GM12872 (cell line): ENCODE results near the gene HOXA4.

ENCODE experiments used
- TF ChIP-seq, protein P1 (sequence below): IDR thresholded peaks from 3 replicates; pipeline ENCODE4 v1.5.1; 2011; ENCODE audit warnings: low read depth, mild to moderate bottlenecking, low read length, moderate library complexity; ENCODE audit not compliant: insufficient read depth

HOXA4 gene

DNA sequence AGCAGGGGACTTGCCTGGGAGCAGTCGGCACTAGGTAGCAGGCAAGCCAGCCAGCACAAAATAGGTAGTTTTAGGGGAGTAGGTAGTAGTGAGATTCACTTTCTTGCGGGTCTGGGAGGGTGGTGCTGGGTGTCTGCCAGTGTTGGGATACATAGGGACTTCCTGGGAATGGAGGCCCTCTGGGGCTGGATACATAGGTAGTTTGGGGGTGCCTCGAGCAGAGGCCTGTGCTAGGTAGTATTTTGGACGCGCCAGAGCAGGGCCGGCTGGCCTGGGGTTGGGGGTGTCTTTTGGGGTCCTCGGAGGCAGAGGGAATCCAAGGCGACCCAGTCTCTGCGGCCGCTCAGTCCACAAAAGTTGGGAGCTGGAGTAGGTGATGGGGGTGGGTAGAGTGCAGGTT is 23.8 kb upstream of the HOXA4 start:
- TF ChIP-seq, protein P1, sequence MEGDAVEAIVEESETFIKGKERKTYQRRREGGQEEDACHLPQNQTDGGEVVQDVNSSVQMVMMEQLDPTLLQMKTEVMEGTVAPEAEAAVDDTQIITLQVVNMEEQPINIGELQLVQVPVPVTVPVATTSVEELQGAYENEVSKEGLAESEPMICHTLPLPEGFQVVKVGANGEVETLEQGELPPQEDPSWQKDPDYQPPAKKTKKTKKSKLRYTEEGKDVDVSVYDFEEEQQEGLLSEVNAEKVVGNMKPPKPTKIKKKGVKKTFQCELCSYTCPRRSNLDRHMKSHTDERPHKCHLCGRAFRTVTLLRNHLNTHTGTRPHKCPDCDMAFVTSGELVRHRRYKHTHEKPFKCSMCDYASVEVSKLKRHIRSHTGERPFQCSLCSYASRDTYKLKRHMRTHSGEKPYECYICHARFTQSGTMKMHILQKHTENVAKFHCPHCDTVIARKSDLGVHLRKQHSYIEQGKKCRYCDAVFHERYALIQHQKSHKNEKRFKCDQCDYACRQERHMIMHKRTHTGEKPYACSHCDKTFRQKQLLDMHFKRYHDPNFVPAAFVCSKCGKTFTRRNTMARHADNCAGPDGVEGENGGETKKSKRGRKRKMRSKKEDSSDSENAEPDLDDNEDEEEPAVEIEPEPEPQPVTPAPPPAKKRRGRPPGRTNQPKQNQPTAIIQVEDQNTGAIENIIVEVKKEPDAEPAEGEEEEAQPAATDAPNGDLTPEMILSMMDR = no peak

DNA sequence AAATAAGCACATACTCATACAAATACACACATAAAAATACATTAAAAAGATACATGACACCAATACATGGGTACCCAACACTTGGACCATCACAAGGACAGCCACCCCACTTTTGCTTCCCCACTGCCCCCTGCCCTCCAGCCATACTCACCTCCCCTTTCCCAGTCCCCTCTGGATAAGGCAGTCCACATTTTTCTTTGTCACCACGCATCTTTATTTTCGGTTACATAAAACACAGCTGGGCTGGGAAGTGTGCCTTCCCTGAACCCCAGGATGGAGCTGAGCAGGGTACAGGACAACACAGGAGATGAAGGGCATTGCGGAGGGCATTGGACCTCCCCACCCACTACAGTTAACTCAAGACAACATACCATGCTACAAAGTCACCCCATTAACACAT is 23.0 kb upstream of the HOXA4 start:
- TF ChIP-seq, protein P1 = no peak

DNA sequence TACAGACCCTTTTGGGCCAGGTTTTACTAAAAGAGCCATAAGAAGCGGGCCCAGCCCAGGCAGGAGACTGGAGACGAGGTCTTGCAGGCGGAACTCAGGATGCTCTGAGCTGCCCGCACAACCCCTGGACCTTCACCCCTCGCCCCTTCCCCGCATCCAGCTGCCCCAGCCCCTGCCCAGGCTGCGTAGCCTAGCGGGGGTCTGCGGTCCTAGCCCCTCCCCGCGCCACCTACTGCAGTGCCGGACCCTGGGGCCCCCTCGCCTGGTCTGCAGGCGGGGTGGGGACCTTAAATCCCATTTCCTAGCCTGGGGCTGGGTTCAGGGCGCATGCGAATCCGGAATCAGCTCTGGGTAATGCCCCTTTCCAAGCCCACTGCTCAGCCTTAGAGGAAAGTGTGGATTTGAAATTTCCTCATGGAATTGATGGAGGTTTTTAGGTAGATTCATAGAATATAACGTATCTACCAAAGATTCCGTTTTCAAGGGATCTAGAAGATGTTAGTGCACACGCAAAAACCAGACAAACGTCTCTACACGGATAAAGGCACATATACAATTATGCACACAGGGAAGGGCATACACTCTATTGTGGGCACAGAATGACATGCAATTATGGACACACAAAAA is 22.4 kb upstream of the HOXA4 start:
- TF ChIP-seq, protein P1 = no peak

DNA sequence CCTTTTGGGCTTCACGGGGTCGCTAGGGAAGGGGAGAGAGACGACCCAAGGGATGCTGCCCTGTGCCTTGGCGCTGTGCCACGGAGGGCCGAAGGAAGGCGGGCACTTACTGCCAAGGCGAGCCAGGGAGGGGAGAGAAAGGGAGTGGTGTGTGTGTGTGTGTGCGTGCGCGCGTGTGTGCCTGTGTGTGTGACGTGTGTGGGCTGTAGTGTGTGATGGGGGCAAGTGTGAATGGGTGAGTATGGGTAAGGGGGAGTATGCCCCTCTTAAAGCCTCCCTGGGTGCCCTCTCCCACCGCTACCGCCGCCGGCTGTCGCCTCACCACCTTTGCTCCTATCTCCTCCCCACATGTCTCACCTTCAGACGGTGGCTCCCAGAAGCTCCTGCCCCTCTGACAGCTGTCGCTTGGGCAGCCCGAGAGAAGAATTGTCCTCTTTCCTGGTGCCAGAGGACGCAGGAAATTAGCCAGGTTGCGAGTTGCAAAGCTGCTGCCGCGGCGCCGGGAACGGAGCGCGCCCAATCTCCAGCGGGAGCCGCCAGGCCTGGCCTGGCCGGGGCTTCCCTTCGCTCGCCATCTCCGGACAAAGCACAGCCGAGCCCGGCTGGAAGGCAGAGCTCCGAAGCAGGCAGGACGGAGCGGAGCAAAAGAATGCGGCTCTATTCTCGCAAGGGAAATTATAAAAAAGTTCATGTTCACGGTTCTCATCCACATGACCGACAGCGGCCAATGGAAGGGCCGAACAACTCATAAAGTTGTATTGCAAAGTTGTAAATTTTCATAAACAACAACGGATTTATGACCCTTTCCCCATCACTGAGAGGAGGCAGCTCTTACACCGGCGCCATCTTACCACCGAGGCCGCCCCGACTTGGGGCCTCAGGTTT is 21.6 kb upstream of the HOXA4 start, which contains the start of gene HOXA3:
HOXA3 (minus strand) TSS at position 653 of the 885 bp plus-strand sequence. CDS start 41,943 bp downstream, outside the sequence.
- TF ChIP-seq, protein P1 = no peak

DNA sequence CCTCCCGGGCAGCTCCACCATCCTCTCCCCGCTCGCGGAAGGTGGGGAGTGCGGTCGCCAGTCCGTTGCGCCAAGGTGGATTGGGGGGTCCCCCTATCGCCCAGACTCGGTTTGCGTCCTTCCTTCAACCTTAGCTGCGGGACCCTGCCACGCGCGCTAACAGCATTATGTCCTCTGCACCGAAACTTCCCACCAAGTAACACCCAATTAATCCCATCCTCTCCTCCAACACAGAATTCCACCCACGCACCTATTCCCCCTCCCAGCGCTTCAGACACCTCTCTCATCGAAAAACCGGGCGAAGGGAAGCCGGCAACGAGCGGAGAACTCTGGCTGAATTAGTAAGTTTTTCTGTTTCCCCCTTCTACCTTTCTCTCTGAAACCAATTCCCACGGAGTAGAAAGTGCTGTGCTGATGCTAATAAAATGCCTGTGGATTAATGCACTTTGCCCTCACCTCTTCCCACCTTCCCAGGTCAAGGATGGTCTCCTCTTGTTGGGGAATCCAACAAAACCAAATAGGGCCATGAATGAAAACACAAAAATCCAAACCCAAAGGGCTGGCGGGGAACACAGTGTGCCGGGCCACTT is 20.9 kb upstream of the HOXA4 start:
- TF ChIP-seq, protein P1 = no peak

DNA sequence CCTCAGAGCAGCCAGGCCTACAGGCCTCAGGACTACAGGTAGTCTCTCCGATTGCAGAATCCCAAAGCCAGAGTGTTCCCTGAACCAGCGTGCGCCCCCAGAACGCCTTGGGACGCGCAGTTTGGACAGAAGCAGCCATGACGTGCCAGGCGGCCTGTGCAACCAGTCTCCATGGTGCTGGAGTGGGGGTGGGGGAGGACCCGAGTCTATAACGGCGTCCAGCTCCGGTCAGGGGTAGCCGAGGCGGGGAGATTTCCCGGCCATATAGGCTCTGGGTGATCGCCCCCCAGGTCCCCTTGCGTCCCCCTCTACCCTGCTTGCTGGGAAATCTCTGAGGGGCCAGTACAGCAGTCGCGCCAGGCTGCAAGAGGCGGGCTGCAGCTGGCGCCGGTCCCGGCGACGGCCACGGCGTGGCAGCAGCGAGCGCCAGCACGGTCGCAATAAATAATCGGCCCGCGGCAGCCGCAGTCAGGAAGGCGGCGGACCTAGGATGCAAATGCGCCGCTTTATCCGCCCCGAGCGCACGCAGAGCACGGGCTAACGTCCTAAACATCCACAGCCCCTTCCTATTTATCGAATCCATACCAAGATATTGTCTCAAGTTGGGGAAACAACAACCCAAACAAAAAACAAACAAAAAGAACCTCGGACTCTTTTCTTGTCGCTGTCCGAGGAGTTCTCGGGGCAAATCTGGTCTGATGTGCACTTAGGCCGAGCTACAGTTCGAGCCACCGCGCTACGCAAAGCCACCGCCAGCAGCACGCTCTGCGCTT is 20.2 kb upstream of the HOXA4 start:
- TF ChIP-seq, protein P1 = peak; percentile 82
